HL-60 (cell line): ENCODE data around the gene MSH5.

Experiments
- DNase-seq, 2 experiments: peaks; one replicate each; pipeline ENCODE4 v3.0.0-alpha.2; 2010 to 2020; ENCODE audit warnings: low read depth in 1 of 2, low spot score in 1 of 2
- H3K27ac ChIP-seq: fragments of 250-450 bp; sonication (Bioruptor Pico); replicated peaks from 2 replicates; pipeline ENCODE4 v1.5.1; 2020; ENCODE audit warnings: mild to moderate bottlenecking, moderate library complexity
- H3K27me3 ChIP-seq: fragments of 250-450 bp; sonication (Bioruptor Pico); 2 replicates; pipeline ENCODE4 v1.5.1; 2021; ENCODE audit warnings: mild to moderate bottlenecking, moderate library complexity; ENCODE audit not compliant: insufficient read depth, poor library complexity, severe bottlenecking
- H3K4me3 ChIP-seq: replicated peaks from 2 replicates; pipeline ENCODE4 v1.5.1; 2011; ENCODE audit warnings: mild to moderate bottlenecking, control low read depth, low read length; ENCODE audit not compliant: insufficient read depth
- GABPA ChIP-seq: IDR thresholded peaks from 2 replicates; pipeline ENCODE4 v1.6.1; 2012; ENCODE audit warnings: low read depth
- POLR2AphosphoS5 ChIP-seq: IDR thresholded peaks from 2 replicates; pipeline ENCODE4 v1.6.1; 2012; ENCODE audit warnings: low read depth
- SPI1 ChIP-seq: IDR thresholded peaks from 2 replicates; pipeline ENCODE4 v1.6.1; 2012; ENCODE audit warnings: low read depth, mild to moderate bottlenecking, borderline replicate concordance
- TF ChIP-seq, protein P1 (sequence below): IDR thresholded peaks from 2 replicates; pipeline ENCODE4 v1.6.1; 2012; ENCODE audit warnings: low read depth; ENCODE audit not compliant: insufficient replicate concordance
- TF ChIP-seq, protein P2 (sequence below): IDR thresholded peaks from one replicate; pipeline ENCODE4 v1.5.1; 2011; ENCODE audit warnings: low read length, control low read depth, inconsistent platforms; ENCODE audit not compliant: insufficient read depth

Gene MSH5

DNA sequence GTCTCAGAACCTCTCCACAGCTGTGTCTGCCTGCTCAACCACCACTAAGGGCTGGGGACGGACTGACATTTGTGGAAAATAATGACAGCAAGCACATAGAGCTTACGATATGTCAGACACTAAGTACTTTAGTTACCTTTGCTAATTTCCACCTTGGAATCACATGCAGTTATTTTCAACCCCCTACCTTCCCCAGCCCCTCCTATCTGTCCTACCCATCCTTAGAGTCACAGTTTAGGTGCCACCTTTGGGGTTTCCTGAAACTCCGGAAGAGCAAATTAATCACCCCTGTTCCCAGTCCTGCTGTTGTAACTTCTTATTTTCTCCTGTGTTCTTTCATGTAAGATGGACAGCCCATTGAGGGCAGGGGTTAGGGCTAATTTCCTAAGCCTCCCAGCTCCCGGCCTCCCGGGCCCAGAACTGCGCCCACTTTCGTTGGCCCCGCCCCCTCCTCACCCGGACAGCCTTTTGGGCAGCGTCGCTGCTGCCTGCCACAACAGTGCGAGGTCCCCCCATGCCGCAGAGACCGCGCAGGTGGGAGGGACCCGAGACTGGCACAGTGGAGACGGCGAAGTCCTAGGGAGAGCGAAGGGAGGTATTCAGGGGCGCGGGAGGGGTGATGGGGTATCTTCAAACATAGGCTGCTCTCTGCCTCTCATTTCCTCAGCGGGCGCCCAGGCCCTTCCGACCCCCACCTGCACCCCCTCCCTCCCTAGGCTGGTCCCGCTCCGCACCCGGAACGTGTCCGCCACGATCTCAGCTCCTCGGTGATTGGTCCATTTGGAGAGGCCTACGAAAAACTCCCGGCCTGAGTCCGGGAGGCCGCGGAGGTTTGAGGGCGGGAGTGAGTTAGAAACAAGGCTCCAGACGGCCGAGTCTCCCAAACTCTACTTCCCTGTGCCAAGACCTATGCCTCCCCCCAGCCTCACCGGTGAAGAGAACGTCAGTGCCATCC is 11.8 kb upstream of the MSH5 start:
- Histone ChIP-seq H3K27me3 (no peaks in the 10 kb centered on the region), H3K27ac (peak overlapping the region; percentile 66), H3K4me3 (no peak overlapping the region)
- peak; percentile 81 to 92 for DNase-seq
- TF ChIP-seq POLR2AphosphoS5, result no peak
- TF ChIP-seq, protein P1, sequence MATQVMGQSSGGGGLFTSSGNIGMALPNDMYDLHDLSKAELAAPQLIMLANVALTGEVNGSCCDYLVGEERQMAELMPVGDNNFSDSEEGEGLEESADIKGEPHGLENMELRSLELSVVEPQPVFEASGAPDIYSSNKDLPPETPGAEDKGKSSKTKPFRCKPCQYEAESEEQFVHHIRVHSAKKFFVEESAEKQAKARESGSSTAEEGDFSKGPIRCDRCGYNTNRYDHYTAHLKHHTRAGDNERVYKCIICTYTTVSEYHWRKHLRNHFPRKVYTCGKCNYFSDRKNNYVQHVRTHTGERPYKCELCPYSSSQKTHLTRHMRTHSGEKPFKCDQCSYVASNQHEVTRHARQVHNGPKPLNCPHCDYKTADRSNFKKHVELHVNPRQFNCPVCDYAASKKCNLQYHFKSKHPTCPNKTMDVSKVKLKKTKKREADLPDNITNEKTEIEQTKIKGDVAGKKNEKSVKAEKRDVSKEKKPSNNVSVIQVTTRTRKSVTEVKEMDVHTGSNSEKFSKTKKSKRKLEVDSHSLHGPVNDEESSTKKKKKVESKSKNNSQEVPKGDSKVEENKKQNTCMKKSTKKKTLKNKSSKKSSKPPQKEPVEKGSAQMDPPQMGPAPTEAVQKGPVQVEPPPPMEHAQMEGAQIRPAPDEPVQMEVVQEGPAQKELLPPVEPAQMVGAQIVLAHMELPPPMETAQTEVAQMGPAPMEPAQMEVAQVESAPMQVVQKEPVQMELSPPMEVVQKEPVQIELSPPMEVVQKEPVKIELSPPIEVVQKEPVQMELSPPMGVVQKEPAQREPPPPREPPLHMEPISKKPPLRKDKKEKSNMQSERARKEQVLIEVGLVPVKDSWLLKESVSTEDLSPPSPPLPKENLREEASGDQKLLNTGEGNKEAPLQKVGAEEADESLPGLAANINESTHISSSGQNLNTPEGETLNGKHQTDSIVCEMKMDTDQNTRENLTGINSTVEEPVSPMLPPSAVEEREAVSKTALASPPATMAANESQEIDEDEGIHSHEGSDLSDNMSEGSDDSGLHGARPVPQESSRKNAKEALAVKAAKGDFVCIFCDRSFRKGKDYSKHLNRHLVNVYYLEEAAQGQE, result no peak
- no peak; the same call in 1 of the 2 replicates for TF ChIP-seq SPI1
- TF ChIP-seq GABPA, result no peak
- TF ChIP-seq, protein P2, sequence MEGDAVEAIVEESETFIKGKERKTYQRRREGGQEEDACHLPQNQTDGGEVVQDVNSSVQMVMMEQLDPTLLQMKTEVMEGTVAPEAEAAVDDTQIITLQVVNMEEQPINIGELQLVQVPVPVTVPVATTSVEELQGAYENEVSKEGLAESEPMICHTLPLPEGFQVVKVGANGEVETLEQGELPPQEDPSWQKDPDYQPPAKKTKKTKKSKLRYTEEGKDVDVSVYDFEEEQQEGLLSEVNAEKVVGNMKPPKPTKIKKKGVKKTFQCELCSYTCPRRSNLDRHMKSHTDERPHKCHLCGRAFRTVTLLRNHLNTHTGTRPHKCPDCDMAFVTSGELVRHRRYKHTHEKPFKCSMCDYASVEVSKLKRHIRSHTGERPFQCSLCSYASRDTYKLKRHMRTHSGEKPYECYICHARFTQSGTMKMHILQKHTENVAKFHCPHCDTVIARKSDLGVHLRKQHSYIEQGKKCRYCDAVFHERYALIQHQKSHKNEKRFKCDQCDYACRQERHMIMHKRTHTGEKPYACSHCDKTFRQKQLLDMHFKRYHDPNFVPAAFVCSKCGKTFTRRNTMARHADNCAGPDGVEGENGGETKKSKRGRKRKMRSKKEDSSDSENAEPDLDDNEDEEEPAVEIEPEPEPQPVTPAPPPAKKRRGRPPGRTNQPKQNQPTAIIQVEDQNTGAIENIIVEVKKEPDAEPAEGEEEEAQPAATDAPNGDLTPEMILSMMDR, result no peak

DNA sequence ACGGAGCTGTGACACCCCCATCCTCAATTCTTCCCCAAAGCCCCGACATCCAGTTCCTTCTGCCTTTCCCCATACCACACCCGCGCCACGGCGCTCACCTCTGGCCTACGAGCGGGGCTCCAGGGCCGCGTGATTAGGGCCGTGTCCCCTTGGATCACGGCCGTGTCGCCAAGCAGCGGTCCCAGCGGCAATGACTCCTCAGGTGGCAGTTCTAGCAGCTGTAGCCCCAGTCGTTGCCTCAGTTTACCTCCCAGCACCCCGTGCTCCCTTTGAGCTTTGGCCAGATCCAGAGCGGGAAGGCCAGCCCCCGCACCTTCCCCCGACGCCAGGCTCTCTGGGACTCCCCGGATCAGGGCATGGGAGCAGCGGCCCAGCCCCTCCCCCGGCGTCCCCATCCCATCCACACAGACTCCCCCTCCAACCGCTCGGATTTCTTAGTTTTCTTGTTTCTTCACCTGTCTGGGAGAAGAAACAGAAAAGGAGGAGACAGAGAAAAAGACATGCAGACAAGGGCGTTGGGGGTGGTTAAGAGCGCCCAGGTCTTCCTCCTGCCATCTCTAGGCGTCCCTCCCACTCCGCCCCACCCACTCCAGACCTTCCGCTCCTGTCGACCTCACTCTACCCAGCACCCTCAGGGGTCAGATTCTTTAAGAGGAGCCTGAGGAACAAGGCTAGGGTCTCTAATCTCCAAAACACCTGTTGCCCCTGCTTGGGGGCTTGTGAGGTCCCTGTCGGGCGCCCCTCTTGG is 10.9 kb upstream of the MSH5 start, which contains the start of gene DDAH2:
Gene DDAH2 (minus strand): TSS at position 533 of the 748 bp plus-strand sequence. CDS start 138 bp downstream, at position 395.
- Histone ChIP-seq H3K4me3 (peak within 1 kb of the TSS; percentile 33), H3K27me3 (no peaks in the 10 kb centered on the region), H3K27ac (peak within 1 kb of the TSS; percentile 66)
- no peak for DNase-seq
- TF ChIP-seq, protein P2, result no peak
- TF ChIP-seq, protein P1, result no peak
- TF ChIP-seq GABPA (no peak), SPI1 (no peak), POLR2AphosphoS5 (no peak)

DNA sequence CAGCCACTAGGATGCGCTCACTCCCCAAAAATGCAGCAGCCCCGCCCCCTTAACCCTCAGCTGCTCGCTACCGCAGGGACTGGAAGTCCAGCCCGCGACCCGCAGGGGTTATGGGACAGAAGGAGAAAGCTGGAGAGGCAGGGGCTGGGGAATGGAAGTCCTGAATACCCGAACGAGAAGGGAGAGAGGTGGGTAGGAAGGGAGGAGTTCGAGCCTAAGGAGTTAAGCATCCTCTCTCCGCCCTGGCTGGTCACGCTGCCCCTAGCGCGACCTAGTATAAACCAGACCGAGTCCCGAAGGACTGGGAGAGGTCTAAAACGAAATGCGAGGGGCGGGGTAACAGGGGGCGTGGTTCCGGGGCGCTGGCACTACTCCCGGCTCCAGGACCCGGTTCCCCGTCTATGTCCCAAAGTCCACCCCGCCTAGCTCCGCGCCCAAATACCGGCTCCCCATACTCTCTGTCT is 10.3 kb upstream of the MSH5 start:
- peak; percentile 72 to 83 for DNase-seq
- H3K27me3 ChIP-seq, result no peaks in the 10 kb centered on the region
- H3K4me3 ChIP-seq, result peak overlapping the region; percentile 33
- TF ChIP-seq, protein P1, result no peak
- TF ChIP-seq POLR2AphosphoS5 (no peak), GABPA (no peak), SPI1 (no peak)
- TF ChIP-seq, protein P2, result peak; percentile 49
- H3K27ac ChIP-seq, result peak overlapping the region; percentile 57
